Urinary bladder (tissue), 4 donors: Measurements from ENCODE around the gene SSBP2. TPM values are rescaled to one million over a fixed set of nuclear protein-coding genes. Genes with fewer than 3 reads are reported as not detected.

Experiments used
- DNase-seq: peaks from one replicate; pipeline ENCODE4 v3.0.0-alpha.2; 2015; ENCODE audit errors: extremely low spot score
- H3K27ac ChIP-seq: one replicate; pipeline ENCODE4 v1.5.1; 2013; ENCODE audit warnings: low read depth, mild to moderate bottlenecking, moderate library complexity
- H3K36me3 ChIP-seq: one replicate; pipeline ENCODE4 v1.6.1; 2013; ENCODE audit warnings: mild to moderate bottlenecking, moderate library complexity; ENCODE audit not compliant: insufficient read depth
- H3K4me1 ChIP-seq: one replicate; pipeline ENCODE4 v1.6.1; 2013; ENCODE audit warnings: mild to moderate bottlenecking, moderate library complexity; ENCODE audit not compliant: insufficient read depth
- H3K4me3 ChIP-seq: one replicate; pipeline ENCODE4 v1.5.1; 2013; ENCODE audit warnings: low read depth, low read length
- WGBS: extraction: QIAGEN DNeasy Blood & Tissue Kit; methylation state at CpG from one replicate; pipeline ENCODE4 v1.1.7; 2013; 5-methylcytosine and 5-hydroxymethylcytosine counted together
- polyA plus RNA-seq: library from polyadenylated mRNA; stranded (reverse); fragments of 200-250 nt; gene quantifications from one replicate; pipeline ENCODE4 v1.2.3, GENCODE V29; 2013
- total RNA-seq: library from RNA; depleted of rRNA; stranded (reverse); fragments of >200 nt; gene quantifications from one replicate; pipeline ENCODE4 v1.2.3, GENCODE V29; 2014
- donor health status: healthy with polysubstance abuse.
- donor health status: healthy.

The SSBP2 gene
- total and polyA plus RNA-seq, 2 donors = 58.6 to 94.8 TPM

GRCh38 chr5:81558188-81558587 is 192.7 kb downstream of the SSBP2 start:
- 63% methylated on average over 1 of the region's 1 CpG for WGBS
- Histone ChIP-seq H3K4me1 (no peaks in the 10 kb centered on the region), H3K4me3 (no peak overlapping the region), H3K36me3 (no peaks in the 10 kb centered on the region), H3K27ac (no peak overlapping the region)
- DNase-seq = no peak

DNA sequence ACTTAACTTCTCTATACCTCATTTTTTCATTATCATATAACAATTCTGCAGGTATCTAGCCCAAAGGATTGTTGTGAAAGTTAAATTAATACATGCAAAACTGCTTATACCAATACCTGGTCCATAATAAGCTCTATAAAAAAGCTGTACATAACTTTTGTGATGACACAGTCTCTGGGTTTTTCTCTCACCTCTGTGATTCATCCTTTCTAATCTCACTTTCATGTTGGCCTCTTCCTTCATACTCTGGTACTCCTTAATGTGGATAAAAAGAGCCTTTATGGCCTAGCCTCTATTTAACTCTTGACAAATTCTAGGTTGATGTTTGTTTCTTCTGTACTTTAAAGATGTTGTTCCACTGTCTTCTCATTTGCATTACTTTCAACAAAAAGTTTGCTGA is 194.1 kb downstream of the SSBP2 start:
- no peaks in the 10 kb centered on the region for H3K4me1 ChIP-seq
- DNase-seq = no peak
- no peak overlapping the region for H3K4me3 ChIP-seq
- H3K36me3 ChIP-seq = no peaks in the 10 kb centered on the region
- no peak overlapping the region for H3K27ac ChIP-seq

GRCh38 chr5:81555865-81556264 is 195.0 kb downstream of the SSBP2 start:
- no peaks in the 10 kb centered on the region for H3K36me3 ChIP-seq
- 78% methylated on average over 2 of the region's 2 CpGs for WGBS
- no peak for DNase-seq
- no peak overlapping the region for H3K27ac ChIP-seq
- H3K4me1 ChIP-seq = no peaks in the 10 kb centered on the region
- no peak overlapping the region for H3K4me3 ChIP-seq

DNA sequence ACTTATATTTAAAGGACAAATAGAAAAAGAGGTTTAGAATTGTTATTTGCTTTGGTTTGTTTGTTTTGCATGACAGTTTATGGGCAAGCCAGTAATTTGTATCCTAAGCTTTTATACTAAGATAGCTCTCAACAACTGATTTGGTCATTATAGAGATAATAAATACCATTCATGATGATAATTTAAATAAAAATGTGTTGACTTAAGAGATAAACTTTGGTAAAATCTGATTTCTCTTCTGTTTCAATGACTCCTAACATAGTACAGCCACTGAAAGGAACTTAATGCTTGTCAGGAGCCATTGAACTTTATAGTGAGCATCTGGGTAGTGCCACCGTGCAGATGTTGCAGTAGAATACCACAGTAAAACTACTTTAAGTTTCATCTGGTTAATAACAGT is 196.2 kb downstream of the SSBP2 start:
- WGBS = 80% methylated on average over 1 of the region's 1 CpG
- H3K4me1 ChIP-seq = no peaks in the 10 kb centered on the region
- no peak for DNase-seq
- H3K27ac ChIP-seq = no peak overlapping the region
- no peak overlapping the region for H3K4me3 ChIP-seq
- no peaks in the 10 kb centered on the region for H3K36me3 ChIP-seq

DNA sequence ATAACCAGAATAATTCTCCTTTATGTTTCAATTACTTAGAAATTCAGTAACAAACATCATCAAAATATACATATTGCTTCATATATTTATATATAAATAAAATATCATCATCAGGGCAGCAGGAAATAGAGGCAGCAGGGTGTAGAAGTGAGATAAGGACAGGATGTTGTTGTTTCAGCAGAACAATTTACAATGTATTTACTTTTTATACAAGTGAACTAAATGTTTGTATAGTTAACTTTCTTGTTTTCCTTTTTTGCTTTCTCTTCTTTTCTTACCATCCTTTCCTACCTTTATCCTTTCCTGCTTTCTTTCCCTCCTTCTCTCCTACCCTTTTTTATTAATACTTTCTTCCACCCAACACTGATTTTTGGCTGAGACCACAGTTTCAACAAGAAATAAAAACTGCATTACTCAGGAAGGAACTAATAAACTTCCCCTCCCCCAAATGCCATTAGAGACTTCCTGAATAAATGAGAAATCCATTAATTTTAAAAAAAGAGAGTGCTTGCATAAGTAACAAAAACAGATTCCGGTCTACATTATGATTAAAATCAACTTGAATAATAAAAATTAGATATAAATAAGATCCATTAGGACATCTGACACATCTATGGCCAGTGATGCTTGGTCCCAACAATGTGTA is 197.2 kb downstream of the SSBP2 start:
- Histone ChIP-seq H3K4me3 (no peak overlapping the region), H3K4me1 (no peaks in the 10 kb centered on the region), H3K36me3 (no peaks in the 10 kb centered on the region), H3K27ac (no peak overlapping the region)
- DNase-seq = no peak
- WGBS = 60% methylated on average over 1 of the region's 1 CpG

DNA sequence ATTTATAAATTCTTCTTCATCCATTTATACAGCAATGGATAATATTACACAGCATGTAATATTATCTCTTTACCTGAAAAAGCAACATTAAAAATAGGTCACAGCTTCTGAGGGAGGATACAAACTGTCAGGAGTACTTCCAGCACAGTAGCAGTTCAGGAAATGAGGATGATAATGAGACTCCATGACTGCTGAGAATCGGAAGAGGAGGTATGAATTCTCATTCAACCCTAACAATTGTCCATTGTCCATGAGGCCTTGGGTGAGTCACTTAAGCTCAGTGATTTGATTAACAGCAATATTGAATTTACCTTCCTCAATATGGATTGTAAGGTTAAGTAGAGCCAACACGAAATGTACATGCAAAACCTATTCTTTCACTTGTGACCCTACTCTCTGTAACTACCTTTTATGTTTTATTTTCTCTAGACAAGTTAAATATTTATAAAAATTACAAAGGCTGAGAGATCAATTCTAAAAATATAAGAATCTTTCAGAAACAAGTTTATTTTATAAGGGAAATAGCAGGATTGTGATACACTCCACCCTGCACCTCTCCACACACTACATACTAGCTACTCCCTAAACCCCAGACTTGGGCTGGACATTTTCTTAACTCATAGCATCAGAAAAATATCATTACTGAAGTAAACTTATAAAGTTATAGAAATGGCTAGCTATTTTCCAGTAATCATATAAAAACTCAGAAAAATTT is 197.9 kb downstream of the SSBP2 start:
- Histone ChIP-seq H3K27ac (no peak overlapping the region), H3K4me1 (no peaks in the 10 kb centered on the region), H3K4me3 (no peak overlapping the region), H3K36me3 (no peaks in the 10 kb centered on the region)
- WGBS = 79% methylated on average over 2 of the region's 2 CpGs
- no peak for DNase-seq

- Histone ChIP-seq H3K27ac (no peak overlapping the region), H3K4me3 (no peak overlapping the region), H3K36me3 (no peaks in the 10 kb centered on the region), H3K4me1 (no peaks in the 10 kb centered on the region)
- no peak for DNase-seq
- WGBS = 94% methylated on average over 7 of the region's 7 CpGs
Measured at GRCh38 chr5:81549123-81549522, 201.8 kb downstream of the SSBP2 start.

GRCh38 chr5:81547001-81547400 is 203.9 kb downstream of the SSBP2 start:
- no peak for DNase-seq
- Histone ChIP-seq H3K4me3 (no peak overlapping the region), H3K4me1 (no peaks in the 10 kb centered on the region), H3K36me3 (no peaks in the 10 kb centered on the region), H3K27ac (no peak overlapping the region)
- whole genome bisulfite sequencing = 99% methylated on average over 3 of the region's 3 CpGs

GRCh38 chr5:81545911-81546310 is 205.0 kb downstream of the SSBP2 start:
- DNase-seq = no peak
- H3K36me3 ChIP-seq = no peaks in the 10 kb centered on the region
- H3K4me3 ChIP-seq = no peak overlapping the region
- H3K4me1 ChIP-seq = no peaks in the 10 kb centered on the region
- no peak overlapping the region for H3K27ac ChIP-seq

DNA sequence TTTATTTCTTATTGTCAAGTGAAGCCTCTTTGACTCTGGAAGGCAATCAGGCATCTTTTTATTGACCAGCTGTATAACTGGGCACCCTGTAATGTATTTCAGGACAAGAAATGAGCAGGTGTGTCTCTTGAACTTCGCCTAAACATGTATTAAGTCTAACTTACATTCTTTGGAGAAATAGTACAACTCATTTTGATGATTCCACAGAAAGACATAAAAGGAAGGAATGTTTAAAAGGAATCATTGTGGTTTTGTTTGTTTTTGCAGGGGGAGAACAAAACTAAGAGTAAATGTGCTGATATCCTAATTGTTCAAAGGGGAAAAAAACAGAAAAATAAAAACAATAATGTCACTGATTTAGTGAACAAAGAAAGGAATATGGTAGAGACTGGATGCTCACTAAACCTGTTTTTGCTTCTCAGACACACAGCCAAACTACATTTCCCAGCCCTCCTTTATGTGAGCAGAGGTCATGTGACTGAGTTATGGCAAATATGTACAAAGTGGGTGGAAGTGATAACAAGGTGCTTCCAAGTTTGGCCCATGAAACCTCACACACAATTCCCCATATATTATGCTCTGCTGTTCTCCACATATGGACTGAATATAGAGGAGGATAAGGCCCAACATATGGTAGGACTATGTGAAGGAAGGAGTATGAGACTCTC is 206.4 kb downstream of the SSBP2 start:
- no peak for DNase-seq
- WGBS = 94% methylated on average over 1 of the region's 1 CpG

DNA sequence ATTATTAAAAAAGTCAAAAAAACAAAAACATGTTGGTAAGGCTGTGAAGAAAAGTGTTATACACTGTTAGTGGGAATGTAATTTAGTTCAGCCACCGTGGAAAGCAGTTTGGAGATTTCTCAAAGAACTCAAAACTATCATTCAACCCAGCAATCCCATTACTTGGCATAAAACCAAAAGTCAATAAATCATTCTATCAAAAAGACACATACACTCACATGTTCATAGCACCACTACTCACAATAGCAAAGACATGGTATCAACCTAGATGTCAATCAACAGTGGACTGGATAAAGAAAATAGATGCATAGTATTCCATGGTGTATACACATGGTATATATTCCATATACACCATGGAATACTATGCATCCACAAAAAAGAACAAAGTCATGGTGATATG is 208.7 kb downstream of the SSBP2 start:
- 96% methylated on average over 1 of the region's 1 CpG for WGBS
- Histone ChIP-seq H3K36me3 (no peaks in the 10 kb centered on the region), H3K4me1 (no peaks in the 10 kb centered on the region), H3K4me3 (no peak overlapping the region), H3K27ac (no peak overlapping the region)
- DNase-seq = no peak

More for the DNA sequence above, 206.4 kb downstream of the SSBP2 start:
- H3K4me1 ChIP-seq = no peaks in the 10 kb centered on the region
- H3K36me3 ChIP-seq = no peaks in the 10 kb centered on the region
- no peak overlapping the region for H3K4me3 ChIP-seq
- no peak overlapping the region for H3K27ac ChIP-seq

DNA sequence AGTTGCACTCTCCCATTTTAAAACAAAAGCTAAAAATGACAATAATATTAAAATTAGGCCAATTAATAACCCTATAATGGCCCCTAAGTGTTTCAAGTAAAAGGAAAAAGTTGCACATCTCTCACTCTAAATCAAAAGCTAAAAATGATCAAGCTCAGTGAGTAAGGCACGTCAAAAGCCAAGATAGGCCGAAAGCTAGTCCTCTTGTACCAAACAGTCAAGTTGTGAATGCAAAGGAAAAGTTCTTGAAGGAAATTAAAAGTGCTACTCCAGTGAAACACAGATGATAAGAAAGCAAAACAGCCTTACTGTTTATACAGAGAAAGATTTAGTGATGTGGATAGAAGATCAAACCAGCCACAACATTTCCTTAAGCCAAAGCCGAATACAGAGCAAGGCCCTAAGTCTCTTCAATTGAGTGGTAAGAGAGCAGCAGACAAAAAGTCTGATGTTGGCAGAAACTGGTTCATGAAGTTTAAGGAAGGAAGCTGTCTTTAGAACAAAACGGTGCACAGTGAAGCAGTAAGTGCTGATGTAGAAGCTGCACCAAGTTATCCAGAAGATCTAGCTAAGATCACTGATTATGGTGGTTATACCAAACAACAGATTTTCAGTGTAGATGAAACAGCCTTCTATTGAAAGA is 212.9 kb downstream of the SSBP2 start:
- no peak overlapping the region for H3K27ac ChIP-seq
- H3K4me1 ChIP-seq = no peaks in the 10 kb centered on the region
- WGBS = 58% methylated on average over 4 of the region's 4 CpGs
- DNase-seq = no peak
- H3K4me3 ChIP-seq = no peak overlapping the region
- no peaks in the 10 kb centered on the region for H3K36me3 ChIP-seq

DNA sequence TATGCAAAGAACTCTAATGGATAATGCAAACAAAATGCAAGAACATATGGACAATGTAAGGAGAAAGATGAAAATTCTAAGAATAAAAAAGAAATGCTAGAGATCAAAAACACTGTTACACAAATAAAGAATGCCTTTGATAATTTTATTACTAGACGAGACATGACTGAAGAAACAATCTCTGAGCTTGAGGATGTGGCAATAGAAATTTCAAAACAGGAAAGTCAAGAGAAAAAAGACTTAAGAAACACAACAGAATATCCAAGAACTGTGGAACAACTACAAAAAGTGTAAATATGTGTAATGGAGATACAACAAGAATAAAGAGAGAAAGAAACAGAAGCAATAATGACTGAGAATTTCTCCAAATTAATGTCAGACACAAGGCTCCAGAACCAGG is 216.5 kb downstream of the SSBP2 start:
- DNase-seq = no peak
- WGBS = 78% methylated on average over 1 of the region's 1 CpG
- no peak overlapping the region for H3K27ac ChIP-seq

More for the DNA sequence above, 216.5 kb downstream of the SSBP2 start:
- no peaks in the 10 kb centered on the region for H3K4me1 ChIP-seq
- no peak overlapping the region for H3K4me3 ChIP-seq
- H3K36me3 ChIP-seq = no peaks in the 10 kb centered on the region
